Subcutaneous adipose tissue (tissue), 4 donors: ENCODE results near the gene SF3A1. TPM values are rescaled to one million over a fixed set of nuclear protein-coding genes. Genes with fewer than 3 reads are reported as not detected.

Experiments used
- CTCF ChIP-seq: fragments of 450-650 bp; IDR thresholded peaks from one replicate; pipeline ENCODE4 v1.5.1; 2016; ENCODE audit warnings: low read depth, mild to moderate bottlenecking, control low read depth, antibody characterized with exemption, moderate library complexity
- total RNA-seq, 4 donors: library from RNA; depleted of rRNA; stranded (reverse); fragments of >200 nt; gene quantifications; one replicate each; pipeline ENCODE4 v1.1.0, GENCODE V29; 2016

SF3A1 gene
- total RNA-seq, 4 donors from 2014 or later: 51.8 to 81.0 (median 67.4) TPM

- no peak for TF ChIP-seq CTCF
Measured at GRCh38 chr22:30380011-30380410, 23.3 kb upstream of the SF3A1 start.

GRCh38 chr22:30375312-30375849 lies 18.7 kb upstream of the SF3A1 start:
- TF ChIP-seq CTCF: no peak

GRCh38 chr22:30373331-30374325 lies 16.9 kb upstream of the SF3A1 start:
- TF ChIP-seq CTCF: no peak

GRCh38 chr22:30372915-30373314 lies 16.2 kb upstream of the SF3A1 start:
- no peak for TF ChIP-seq CTCF

GRCh38 chr22:30371981-30372380 lies 15.3 kb upstream of the SF3A1 start:
- TF ChIP-seq CTCF: no peak

- TF ChIP-seq CTCF: no peak
Measured at GRCh38 chr22:30371321-30371720, 14.6 kb upstream of the SF3A1 start.

GRCh38 chr22:30370641-30371230 lies 14.0 kb upstream of the SF3A1 start:
- no peak for TF ChIP-seq CTCF
